Cortex of kidney (tissue), 1 donor: ENCODE data around the gene SETD2.
"Not testable (repeated sequence)": the region's sequence is repeated elsewhere in the genome, so short reads cannot be mapped to it uniquely, and the experiment has no call there.

Source experiments
- DNase-seq: peaks from one replicate; lab custom pipeline; 2025; lab: John Stamatoyannopoulos, UW

SETD2 gene

DNA sequence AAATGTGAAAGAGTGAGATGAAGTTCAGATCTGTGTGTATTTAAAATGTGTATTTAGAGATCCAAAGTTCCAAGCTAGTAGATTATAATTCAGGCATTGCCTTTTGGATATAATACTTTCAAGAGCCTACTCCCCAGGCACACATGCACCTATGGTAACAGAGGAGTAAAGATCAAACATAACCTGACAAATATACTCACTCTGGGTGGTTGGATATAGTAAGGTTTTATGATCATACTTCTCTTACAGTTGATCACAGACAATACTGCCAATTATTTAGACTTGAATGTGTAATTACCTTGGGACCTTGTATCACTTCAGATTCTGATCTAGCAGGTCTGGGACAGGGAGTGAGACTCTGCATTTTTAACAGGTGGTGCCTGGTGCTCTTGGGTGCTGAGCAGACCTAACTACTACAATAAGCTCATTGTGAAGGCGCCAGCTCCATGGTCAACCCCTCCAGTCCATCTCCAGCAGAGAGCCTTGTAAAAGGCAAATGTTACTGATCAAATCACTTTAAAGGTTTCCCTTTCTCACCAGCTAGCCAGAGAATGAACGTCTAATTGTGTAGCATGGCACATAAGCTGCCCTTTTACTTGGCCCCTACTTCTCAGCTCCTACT lies 128.9 kb downstream of the SETD2 start:
- DNase-seq, result no peak

DNA sequence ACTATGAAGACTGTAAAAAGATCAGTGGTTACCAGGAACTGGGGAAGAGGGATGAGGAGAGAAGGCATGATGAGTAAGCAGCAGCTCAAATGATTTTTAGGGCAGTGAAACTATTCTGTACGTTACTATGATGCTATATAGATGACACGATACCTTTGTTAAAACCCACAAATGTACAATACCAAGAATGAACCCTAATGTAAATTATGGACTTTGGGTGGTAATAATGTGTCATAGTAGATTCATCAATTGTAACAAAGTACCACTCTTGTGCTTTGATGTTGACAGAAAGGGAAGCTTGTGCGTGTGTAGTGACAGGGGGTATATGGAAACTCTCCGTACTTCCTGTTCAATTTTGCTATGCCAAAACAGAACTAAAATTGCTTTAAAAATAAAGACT lies 132.9 kb downstream of the SETD2 start:
- DNase-seq, result not testable (repeated sequence)

DNA sequence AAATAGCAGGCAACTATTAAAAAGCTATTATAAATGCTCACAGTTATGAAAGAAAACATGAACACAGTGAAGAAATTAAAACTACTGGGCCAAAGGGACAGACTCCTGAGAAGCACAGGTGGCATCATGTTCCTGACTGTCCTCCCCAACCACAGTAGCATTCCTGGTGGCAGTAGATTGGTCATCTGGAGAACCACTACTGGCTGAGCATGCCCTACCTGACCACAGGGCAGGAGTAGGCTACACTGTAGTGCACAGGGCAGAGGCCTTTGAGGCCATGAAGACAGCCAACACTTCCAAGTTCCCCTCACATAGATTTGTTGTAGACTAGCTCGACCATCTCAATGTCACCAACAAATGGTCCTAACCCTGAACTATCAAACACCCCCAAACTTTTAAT lies 135.2 kb downstream of the SETD2 start:
- no peak for DNase-seq

DNA sequence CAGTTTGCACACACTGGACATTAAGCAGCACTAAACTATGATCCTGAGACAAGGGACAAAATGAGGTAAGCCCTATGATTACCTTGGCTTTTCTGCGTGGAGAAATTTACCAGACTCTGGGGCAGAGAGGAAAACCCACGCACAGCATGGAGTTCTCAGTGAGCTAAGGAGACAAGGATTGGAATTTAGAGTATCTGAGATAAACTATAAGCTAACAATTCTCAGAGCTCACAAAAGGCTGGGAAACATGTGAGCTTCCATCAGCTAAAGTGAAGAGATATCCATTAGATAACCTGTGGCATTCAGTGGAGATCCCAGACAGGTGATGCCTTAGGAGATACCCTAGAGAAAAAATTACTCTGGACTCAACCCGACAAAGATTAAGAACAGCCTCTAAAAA lies 135.8 kb downstream of the SETD2 start:
- no peak for DNase-seq

DNA sequence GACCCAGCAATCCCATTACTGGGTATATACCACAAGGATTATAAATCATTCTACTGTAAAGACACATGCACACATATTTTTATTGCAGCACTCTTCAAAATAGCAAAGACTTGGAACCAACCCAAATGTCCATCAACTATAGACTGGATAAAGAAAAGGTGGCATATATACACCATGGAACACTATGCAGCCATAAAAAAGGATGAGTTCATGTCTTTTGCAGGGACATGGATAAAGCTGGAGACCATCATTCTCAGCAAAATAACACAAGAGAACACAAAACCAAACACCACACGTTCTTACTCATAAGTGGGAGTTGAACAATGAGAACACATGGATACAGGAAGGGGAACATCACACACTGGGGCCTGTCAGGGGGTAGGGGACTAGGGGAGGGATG lies 137.5 kb downstream of the SETD2 start:
- not testable (repeated sequence) for DNase-seq

DNA sequence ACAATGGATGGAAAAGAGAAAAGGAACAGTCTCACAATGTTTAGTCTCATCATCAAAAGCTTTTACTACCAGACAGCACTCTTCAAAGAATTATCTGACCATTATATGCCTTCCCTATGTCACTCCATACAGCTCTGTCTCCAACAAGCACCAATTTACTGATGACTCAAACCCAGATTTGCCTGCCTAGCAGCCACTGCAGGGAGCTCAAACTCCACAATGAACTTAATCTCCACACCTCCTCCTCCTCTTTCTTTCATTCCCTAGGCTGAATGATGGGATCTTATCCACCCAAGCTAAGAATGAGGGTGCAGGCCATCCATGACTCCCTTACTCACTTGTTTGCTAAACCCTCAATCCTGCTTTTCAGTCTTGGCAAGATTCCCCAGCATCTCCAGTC lies 139.0 kb downstream of the SETD2 start:
- no peak for DNase-seq

DNA sequence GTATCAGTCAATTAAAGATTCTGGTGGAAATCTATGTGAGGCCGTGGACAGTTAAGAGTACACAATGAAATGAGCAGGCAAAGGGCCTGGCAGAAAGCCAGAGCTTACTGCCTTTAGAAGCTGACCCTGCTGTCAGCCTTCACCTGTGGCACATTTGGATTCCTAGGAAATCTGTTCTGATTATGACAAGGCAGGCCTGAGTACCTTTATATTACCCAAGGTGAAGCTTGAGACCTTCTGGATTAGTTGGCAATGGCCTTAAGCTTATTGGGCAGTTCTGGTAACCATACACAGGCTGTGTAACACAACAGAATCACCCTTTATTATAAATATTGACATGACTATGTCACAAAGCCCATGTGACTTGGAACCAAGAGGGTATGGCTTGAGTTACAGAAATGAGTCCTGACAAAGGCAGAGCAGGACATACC lies 141.3 kb downstream of the SETD2 start:
- no peak for DNase-seq

DNA sequence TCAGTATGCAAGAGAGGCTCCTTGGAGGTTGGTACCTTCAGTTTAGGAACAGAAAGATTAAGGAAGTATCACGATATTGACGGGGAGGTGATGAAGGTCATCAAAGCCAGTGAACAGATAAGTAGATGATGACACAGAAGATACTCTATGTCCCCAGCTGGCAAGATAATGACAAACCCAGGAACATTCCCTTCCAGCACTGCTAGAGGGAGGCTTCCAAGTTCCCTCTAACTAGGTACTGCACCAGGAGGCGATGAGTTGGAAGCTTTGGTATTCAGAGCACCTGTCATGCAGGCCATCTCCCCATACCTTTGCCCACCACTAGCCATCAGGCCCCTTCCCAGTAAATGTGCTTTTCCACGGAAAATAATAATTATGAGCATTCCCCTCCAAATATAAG lies 143.6 kb downstream of the SETD2 start:
- no peak for DNase-seq

DNA sequence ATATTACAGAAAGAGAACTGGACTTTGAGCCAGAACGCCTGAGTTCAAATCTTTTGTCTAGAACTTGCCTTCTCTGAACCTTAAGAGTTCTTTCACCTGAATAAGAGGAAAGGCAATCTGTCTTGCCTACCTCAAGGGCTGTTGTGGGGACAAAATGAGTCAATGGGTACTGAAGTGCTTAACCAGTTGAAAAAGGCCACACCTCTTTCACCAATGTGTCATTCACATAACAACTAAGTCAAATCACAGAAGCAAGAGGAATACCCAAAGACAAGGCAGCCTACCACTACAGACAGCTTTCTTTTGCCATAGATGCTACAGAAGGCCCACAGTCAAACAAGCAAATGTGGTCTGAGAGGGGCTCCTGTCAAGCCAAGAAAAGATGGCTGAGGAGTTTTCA lies 144.7 kb downstream of the SETD2 start:
- no peak for DNase-seq

DNA sequence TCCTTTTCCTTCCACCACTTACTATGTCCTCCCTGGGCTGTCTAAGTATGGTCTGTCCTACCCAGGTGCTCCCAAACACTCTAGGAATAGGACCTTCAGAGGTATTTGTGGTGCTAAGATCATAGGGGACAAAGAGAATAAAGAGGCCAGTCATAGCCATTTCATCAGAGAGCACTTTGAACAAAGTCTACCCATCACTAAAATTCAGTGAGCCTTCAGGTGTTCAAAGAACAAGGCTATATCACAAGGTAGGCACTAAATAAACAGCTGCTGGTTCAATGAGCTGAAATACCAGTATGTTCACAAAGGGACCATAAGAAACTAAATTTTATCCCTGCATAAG lies 145.7 kb downstream of the SETD2 start:
- DNase-seq, result no peak

DNA sequence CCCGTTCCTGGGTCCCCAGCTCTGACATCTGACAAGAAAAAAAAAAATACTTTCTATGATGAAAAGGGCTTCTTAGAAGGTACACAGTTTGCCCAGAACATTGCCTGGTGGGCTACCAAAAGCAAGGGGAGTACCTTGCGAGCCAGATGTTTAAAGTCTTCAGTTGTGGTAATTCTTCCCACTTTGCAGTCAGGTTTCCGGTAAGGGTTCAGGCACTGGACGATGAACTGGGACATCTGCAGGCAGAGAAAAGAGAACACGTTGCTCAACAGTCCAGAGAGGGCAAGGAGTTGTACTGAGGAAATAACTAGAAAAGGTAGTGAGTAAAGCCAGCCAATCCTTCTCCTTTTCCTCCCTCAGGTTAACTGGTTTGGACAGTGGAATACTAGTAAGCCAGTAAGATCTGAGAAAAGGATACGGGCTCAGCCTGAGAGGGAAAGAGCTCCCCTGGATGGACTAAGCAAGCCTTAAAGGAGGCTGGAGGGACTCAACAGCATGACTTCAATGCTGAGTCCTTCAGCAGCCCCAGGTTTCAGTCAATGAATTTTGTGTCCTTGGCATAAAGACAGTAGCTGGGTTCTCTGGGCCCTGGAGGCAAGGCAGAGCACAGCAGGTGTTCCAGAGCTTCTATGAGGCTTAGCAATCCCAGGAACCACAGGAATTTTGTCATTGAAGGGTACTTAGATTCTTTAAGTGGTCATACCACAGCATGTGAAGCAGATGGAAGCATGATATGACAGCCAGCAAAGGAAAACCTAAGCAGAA lies 146.2 kb downstream of the SETD2 start:
- no peak for DNase-seq

DNA sequence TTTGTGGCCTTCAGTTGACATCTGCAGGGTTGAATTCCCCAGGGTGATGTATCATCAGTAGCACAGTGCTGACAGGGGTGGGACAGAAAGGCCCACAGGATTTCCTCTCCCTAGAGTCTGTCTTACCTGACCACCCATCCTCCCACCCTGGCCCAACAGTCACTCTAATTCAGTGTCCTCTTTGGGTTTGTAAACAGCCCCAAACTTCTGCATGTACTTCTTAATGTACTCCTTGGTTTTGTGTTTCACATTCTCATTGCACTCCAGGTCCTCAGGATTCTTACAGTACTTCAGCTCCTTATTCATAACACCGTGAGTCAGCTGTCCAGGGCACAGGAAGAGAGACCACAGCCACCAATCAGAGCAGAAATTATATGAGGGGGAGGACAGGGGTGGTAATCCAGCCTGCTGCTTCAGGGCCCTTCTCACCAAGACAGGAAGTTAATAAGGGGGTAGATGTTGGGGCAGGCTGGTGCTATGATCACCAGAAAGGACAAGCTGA lies 146.9 kb downstream of the SETD2 start:
- DNase-seq, result no peak

DNA sequence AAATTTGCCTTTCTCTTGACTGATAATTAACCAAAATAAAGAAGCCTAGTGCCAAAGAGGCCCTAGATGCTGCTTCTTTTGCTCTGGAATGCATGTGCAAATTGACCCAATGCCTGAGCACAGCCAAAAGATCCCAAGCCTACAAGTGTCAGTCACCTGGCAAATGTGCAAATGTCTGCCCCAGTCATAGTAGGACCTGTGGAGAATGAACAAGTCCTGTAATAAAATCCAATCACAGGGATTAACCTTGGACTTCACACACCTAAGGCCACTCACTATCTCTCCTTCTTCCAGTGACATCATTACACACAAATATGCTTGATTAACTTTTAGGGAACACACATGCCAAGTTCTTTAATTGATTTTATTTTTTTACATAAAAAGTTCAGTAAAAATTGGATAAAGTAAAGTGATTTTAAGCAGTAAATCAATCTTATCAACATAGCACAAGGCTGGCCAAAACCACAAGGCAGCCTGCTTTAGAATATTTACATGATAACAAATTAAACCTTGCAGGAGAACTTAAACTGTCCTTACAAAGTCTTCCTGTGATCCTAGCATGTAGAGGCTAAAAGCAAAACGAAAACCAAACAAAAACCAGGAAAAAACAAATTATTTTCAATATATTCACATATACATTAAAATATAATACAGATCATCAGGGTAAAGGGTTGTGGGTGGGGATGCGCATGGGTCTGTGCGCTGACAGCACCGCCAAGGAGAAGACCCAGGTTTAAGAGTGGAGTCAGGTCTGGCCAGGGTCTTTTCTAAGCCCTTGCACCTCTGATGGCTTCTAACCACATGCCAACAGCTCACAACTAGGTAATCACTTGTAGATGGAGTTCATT lies 147.6 kb downstream of the SETD2 start:
- DNase-seq, result no peak

DNA sequence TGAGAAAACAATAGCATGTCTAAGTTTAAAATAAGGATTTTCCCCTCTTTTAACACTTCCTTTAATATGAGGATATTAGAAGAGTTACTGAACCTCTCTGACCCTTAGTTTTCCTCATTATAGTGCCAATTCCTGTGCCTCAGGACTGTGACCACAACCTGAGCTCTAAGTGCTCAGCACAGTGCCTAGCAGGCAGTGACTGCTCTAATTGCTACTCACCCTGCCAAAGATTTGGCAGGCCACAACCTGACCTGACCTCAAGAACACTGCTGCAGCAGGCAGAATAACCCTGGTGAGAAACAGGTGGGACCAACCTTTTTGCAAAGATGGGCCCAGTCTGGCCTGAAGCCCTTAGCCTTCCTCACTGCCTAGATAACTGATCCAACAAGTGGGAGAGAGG lies 148.8 kb downstream of the SETD2 start:
- no peak for DNase-seq

DNA sequence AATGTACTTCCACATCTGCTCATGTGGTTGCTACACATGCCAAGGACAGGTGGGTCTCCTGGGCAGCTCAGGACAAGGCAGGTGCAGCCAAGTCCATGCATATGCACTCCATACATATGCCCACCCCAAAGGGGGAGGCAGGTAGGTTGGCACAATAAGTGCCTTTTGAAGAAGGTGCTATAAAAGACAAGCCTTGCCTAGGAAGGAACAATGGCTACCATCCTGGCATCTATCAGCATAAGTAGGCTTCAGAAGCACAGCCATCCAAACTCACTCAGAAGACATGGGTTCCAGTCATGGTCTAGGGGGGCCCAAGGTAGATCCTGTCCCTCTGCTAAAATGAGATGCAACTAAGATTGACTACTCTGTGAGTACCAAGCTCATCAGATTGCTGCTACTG lies 149.9 kb downstream of the SETD2 start:
- DNase-seq, result no peak

DNA sequence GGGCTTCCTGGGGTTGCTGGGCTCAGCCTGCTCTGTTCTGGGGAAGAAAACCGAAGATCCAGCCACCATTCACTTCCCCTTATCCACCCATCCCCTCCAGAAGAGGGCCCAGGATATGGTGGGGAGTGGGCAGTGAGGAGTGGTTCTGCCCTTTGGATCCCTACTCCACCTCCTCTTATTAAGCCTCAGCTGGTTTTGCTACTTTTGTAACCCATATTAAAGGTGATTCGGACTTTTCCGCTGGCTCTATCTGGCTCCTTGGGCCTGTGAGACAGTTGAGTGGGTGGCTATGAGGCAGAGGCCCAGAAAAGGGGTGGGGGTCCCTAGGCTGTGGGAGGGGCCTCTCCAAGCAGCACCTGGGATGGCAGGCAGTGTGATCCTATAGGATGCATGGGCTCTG lies 150.7 kb downstream of the SETD2 start:
- DNase-seq, result no peak

DNA sequence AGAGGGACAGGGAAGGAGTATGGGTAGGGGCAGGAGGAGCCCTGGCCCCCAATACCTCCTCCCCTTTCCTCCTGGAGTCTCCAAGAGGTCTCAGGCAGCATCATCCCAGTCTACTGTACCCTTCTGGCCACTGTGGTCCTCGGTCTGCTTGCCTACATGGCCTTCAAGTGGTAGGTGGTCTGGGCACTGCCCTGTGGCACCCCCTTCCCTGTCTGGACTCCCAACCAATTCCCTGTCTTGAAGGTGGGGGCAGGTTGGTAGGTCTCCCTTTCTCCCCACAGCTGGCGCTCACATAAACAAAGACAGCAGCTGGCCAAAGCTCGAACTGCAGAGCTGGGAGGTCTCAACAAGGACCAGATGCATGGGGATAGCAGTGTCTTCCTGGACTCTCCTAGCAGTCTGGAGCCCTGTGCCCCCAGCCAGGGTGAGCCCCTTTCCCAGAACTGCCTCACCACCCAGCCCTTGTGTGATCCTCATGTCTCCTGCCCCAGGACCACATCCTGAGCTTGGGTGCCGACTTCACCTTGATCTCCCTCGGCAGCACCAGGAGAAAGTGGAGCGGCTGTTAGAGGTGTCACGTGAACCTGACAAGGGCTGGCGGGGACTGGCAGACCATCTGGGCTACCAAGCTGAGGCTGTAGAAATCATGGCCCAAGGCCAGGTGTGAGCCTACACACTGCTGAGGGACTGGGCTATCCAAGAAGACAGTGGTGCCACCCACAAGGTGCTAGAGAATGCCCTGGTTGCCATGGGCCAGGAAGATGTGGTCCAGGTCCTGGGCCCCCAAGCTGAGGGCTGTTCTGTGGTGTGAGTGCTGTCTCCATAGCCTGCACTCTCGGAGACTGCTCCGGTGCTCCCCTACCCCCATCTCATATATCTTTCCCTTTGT lies 151.3 kb downstream of the SETD2 start:
- DNase-seq, result no peak

DNA sequence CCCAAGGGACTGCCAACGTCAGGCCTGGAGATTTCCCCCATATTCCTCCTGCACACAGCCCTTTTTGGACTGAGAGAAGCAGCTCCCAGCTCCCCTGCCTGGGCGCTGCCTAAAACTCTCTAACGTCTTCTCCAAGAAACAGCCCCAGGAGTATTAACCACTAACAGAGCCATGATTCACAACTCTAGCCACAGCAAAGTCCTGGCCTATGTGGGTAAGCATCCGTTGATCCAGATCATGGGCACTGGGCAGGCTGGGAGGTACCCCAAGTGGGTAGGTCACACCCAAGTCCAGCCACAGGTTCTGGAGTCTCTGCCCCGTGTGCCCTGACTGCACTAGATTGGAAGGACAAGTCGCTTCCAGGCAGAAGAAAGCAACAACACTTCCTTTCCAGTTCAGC lies 152.5 kb downstream of the SETD2 start:
- DNase-seq, result no peak

DNA sequence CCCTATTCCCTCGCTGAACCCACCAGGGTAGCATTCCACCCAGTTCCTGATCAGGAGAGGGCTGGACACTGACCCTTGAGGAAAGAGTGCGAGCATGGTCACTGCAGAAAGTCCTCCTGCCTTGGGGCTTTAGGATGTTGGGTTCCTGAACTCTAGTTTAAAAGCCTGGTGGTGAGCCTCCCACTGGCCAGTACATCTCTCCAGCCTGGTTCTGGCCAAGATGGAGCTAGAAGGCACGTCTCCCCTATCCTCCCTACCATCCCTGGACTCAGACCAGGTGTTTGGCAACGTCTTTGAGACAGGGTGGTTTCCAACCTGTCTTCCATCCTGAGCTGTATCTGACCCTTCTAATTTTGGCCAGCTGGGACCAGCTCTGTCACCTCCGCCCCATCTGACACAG lies 153.0 kb downstream of the SETD2 start:
- DNase-seq, result no peak

DNA sequence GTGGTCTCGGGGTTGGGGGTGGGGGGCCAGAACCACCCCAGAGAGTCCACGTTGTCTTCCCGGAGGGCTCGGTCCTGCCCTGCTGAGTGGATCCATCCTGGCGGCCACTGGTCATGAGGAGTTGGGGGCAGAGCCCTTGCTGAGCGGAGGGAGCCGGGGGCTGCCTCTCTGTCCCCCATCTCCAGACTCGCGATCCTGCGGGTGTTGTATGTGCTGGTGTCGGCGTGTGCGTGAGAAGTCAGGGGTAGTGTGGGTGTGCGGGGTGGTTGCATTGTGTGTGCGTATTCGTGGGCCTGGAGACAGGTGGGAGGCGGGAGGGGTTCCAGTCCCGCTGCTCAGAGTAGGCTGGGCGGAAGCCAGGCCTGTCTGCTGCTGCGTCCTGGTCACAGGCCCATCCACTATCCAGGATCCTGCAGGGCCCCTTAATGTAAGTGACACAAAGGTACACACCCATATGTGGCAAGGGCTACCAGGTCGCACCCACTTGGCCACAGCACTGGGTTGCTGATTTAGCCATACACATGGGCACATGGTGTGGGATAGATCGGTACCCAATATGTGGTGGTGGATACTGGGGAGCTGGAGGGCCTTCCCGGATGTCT lies 153.7 kb downstream of the SETD2 start:
- DNase-seq, result no peak
